Testis (tissue), 2 donors: ENCODE data around the gene CFAP20DC.

Source experiments
- POLR2A ChIP-seq: fragments of 450-650 bp; IDR thresholded peaks from one replicate; pipeline ENCODE4 v1.6.1; 2017; ENCODE audit warnings: antibody characterized with exemption, mild to moderate bottlenecking, moderate library complexity
- TF ChIP-seq, protein P1 (sequence below), 3 experiments: fragments of 450-650 bp in 2 of 3; fragments of 200-600 bp in 1 of 3; sonication (generic) in 1 of 3; IDR thresholded peaks; one replicate each; pipeline ENCODE4 v1.5.1; 2016 to 2019; ENCODE audit warnings: antibody characterized with exemption in 3 of 3, mild to moderate bottlenecking in 2 of 3, moderate library complexity in 1 of 3

- TF ChIP-seq, protein P1, sequence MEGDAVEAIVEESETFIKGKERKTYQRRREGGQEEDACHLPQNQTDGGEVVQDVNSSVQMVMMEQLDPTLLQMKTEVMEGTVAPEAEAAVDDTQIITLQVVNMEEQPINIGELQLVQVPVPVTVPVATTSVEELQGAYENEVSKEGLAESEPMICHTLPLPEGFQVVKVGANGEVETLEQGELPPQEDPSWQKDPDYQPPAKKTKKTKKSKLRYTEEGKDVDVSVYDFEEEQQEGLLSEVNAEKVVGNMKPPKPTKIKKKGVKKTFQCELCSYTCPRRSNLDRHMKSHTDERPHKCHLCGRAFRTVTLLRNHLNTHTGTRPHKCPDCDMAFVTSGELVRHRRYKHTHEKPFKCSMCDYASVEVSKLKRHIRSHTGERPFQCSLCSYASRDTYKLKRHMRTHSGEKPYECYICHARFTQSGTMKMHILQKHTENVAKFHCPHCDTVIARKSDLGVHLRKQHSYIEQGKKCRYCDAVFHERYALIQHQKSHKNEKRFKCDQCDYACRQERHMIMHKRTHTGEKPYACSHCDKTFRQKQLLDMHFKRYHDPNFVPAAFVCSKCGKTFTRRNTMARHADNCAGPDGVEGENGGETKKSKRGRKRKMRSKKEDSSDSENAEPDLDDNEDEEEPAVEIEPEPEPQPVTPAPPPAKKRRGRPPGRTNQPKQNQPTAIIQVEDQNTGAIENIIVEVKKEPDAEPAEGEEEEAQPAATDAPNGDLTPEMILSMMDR (IDR thresholded peaks at IDR 0.05) = no peak
- TF ChIP-seq POLR2A = no peak
Measured at GRCh38 chr3:58824777-58825176, 225.0 kb downstream of the CFAP20DC start.
